IPS-15b (cell line): Measurements from ENCODE around the gene LHPP.

Experiments
- H3K27me3 ChIP-seq: one replicate; pipeline ENCODE4 v1.6.1; 2013; ENCODE audit warnings: low read length; ENCODE audit not compliant: control insufficient read depth, insufficient read depth
- H3K36me3 ChIP-seq: one replicate; pipeline ENCODE4 v1.6.1; 2013; ENCODE audit warnings: low read length; ENCODE audit not compliant: control insufficient read depth, insufficient read depth
- H3K4me1 ChIP-seq: one replicate; pipeline ENCODE4 v1.6.1; 2013; ENCODE audit warnings: mild to moderate bottlenecking, low read length; ENCODE audit not compliant: control insufficient read depth, insufficient read depth
- H3K4me3 ChIP-seq: one replicate; pipeline ENCODE4 v1.5.1; 2013; ENCODE audit warnings: low read depth, low read length
- H3K9ac ChIP-seq: one replicate; pipeline ENCODE4 v1.6.1; 2013; ENCODE audit warnings: low read depth, mild to moderate bottlenecking, low read length
- H3K9me3 ChIP-seq: one replicate; pipeline ENCODE4 v1.6.1; 2013; ENCODE audit warnings: mild to moderate bottlenecking, low read length; ENCODE audit not compliant: control insufficient read depth, insufficient read depth

Gene LHPP

GRCh38 chr10:124654686-124655085 is 193.1 kb downstream of the LHPP start:
- no peak overlapping the region for H3K9ac ChIP-seq

DNA sequence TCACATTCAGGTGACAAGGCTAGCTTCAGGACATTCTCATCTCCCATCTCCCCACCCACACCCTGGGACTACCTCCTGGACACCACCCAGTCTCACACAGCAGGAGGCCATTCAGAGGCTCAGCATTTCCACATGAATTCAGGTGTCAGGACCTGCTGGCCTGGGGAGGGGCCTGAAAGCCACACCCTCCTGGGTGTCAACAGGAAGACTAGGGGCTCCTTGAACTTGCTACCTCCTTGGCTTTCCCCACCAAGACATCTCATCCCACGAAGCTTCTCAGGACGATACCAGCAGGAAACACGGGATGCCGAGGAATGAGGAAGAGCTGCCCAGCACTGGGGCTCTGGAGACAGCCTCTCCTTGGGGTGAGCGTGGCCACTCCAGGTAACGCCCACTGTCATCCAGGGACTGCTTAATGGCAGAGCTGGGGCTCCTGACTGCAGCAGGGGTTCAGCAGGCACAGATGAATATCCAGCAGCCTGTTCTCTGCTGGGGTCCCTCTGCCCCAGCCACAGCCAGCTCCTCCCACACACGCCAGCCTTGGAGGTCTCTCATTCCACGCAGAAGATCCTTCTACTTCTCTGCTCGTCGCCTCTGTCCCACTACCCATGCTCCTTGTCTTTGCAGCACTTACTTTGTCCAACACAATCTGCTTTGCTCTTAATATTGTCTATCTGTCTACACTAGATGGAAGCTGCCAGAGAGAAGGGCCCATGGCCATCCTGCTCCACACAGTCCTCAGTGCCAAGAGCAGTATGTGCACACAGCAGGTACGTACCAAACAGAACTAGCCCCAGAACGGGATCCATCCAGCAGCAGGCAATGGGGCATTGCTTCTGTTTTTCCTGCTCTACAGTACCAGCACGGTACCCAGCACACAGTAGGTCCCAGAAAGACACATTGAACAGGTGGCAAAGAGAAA is 193.8 kb downstream of the LHPP start:
- H3K27me3 ChIP-seq: no peaks in the 10 kb centered on the region
- no peaks in the 10 kb centered on the region for H3K9me3 ChIP-seq
- no peak overlapping the region for H3K4me3 ChIP-seq
- no peak overlapping the region for H3K9ac ChIP-seq
- no peaks in the 10 kb centered on the region for H3K36me3 ChIP-seq
- H3K4me1 ChIP-seq: peaks cover 10% of the 10 kb centered on the region

More at GRCh38 chr10:124654686-124655085, 193.1 kb downstream of the LHPP start:
- no peaks in the 10 kb centered on the region for H3K27me3 ChIP-seq
- no peak overlapping the region for H3K4me3 ChIP-seq
- no peaks in the 10 kb centered on the region for H3K36me3 ChIP-seq
- H3K9me3 ChIP-seq: no peaks in the 10 kb centered on the region
- peaks cover 10% of the 10 kb centered on the region for H3K4me1 ChIP-seq

DNA sequence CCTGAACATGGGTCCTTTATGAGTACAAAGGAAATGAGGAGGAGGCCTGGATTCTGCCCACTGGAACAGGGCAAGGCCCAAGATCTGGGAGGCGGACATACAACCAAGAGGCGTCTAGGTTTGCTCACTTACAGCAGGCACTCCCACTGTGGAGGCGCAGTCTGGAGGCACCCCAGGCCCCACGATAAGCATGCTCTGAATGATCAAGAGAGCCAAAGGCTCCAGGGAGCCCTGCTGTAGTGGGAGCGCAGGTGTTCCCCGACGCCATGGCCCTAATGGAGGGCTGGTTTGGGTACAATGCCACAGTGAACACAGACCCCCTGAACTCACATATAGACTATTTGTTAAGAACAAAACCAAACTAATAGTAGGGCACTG is 194.5 kb downstream of the LHPP start:
- no peaks in the 10 kb centered on the region for H3K36me3 ChIP-seq
- H3K4me1 ChIP-seq: peaks cover 6% of the 10 kb centered on the region
- H3K4me3 ChIP-seq: no peak overlapping the region
- H3K9ac ChIP-seq: no peak overlapping the region
- no peaks in the 10 kb centered on the region for H3K27me3 ChIP-seq
- H3K9me3 ChIP-seq: no peaks in the 10 kb centered on the region

DNA sequence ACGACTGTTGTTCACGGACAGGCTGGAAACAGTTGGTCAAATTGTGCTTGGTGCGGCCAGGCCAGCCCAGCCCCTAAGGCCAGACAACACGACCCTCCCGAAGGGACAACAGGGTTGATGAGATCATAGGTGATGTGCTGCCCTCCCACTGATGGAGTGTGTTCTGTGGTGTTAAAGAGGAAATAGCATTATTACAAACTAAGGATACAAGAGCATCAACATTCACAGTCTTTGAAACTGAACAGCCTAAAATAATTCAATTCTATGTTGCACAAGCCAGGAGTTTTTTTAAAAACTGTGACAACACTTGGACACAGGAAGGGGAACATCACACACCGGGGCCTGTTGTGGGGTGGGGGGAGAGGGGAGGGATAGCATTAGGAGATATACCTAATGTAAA is 194.9 kb downstream of the LHPP start:
- H3K36me3 ChIP-seq: no peaks in the 10 kb centered on the region
- H3K9ac ChIP-seq: no peak overlapping the region
- no peaks in the 10 kb centered on the region for H3K9me3 ChIP-seq
- H3K27me3 ChIP-seq: no peaks in the 10 kb centered on the region
- H3K4me3 ChIP-seq: no peak overlapping the region
- peaks cover 6% of the 10 kb centered on the region for H3K4me1 ChIP-seq

DNA sequence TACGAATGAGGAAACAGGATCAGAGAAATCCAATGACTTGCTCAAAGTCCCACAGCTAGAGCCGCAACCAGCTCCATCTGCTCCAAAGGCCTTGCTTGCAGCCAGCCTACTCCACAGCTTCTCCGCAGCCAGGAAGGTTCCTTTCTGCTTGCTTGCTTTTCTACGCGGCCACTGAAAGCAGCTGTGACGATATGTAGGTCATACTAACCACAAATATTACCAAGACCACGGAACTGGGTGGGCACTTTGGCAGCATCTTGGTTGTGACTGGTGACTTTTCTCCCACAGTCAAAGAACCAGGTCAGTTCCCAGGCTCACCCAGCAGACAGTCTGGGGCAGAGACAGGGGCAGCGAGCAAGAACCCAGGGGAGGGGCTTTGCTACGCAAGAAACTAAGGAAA is 196.2 kb downstream of the LHPP start:
- Histone ChIP-seq H3K4me3 (no peak overlapping the region), H3K36me3 (no peaks in the 10 kb centered on the region), H3K27me3 (no peaks in the 10 kb centered on the region), H3K4me1 (peaks cover 6% of the 10 kb centered on the region), H3K9me3 (no peaks in the 10 kb centered on the region), H3K9ac (no peak overlapping the region)

DNA sequence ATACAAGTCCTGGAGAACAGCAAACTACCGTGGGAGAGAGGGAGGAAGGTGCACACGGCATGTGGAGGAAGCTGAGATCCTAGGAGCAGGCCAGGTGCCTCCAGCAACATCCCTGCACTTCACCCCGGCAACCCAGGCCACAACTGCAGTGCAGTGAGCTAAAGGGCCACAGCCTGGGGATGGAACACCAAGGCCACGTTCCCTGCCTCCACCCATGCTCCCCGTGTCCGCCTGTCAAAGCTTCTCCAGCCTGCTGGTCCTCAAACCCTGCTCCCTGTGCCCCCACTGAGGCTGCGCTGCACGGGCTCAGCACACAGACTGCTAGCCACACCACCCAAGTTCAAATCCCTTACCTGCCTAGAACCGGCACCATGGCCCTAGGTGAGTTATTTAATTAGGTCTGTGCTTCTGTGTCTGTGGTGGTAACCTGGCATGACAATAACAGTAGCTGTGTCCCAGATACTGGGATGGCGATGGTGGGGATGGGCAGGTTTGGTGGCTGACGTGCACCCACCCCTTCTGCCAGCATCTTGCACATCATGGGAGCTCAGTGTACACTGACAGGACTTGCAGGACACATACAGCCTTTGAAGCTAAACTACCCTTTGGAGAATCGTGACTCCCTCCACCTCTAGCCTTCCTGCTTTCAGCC is 197.1 kb downstream of the LHPP start:
- Histone ChIP-seq H3K4me1 (peaks cover 6% of the 10 kb centered on the region), H3K9ac (no peak overlapping the region), H3K27me3 (no peaks in the 10 kb centered on the region)

DNA sequence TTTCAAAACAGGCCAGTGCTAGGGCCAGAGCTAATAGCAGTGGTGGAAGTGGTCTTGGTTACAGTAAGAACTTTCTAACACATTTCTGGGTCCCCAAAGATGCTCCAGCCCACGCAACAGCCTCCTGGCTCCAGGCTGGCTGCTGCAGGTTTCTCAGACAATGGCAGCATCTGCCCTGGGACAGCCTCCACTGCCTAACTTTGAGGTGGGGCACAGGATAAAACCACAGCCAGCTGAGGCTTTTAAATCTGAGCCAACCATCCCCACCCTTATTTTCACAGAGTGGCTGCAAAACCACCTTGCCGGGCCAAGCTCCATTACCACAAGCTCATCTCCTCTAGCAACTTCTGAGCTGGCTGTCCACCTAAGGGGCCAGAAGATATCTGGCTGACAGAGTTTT is 197.8 kb downstream of the LHPP start:
- Histone ChIP-seq H3K36me3 (no peaks in the 10 kb centered on the region), H3K9ac (no peak overlapping the region), H3K27me3 (no peaks in the 10 kb centered on the region)

More for the DNA sequence above, 197.1 kb downstream of the LHPP start:
- Histone ChIP-seq H3K9me3 (no peaks in the 10 kb centered on the region), H3K4me3 (no peak overlapping the region), H3K36me3 (no peaks in the 10 kb centered on the region)

GRCh38 chr10:124660404-124661125 is 198.9 kb downstream of the LHPP start:
- Histone ChIP-seq H3K9me3 (no peaks in the 10 kb centered on the region), H3K9ac (no peak overlapping the region), H3K36me3 (peaks cover 5% of the 10 kb centered on the region), H3K27me3 (no peaks in the 10 kb centered on the region), H3K4me1 (peaks cover under 1% of the 10 kb centered on the region), H3K4me3 (no peak overlapping the region)

More for the DNA sequence above, 197.8 kb downstream of the LHPP start:
- H3K9me3 ChIP-seq: no peaks in the 10 kb centered on the region
- H3K4me3 ChIP-seq: no peak overlapping the region
- H3K4me1 ChIP-seq: peaks cover 6% of the 10 kb centered on the region

GRCh38 chr10:124661660-124662180 is 200.1 kb downstream of the LHPP start:
- no peaks in the 10 kb centered on the region for H3K27me3 ChIP-seq
- H3K9me3 ChIP-seq: no peaks in the 10 kb centered on the region
- no peak overlapping the region for H3K4me3 ChIP-seq
- peaks cover 5% of the 10 kb centered on the region for H3K36me3 ChIP-seq
- no peak overlapping the region for H3K9ac ChIP-seq
- no peaks in the 10 kb centered on the region for H3K4me1 ChIP-seq

DNA sequence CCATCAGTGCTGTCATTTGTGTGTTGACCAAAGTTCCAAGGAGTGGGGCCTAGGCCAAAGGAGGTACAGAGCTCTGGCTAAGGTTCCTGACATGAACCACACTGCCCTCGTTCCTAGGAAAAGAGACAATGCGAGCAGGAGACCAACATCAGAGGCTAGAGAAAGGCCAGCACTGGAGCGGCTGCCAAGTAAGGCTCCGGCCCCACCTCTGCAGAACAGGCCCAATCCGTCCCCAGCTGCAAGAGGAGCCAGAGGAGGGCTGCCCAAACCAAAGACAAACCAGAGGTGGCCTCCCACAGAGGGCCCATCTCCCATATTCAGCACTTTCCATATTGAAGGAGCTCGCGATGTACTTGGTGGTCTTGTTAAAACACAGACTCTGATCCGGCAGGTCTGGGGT is 201.6 kb downstream of the LHPP start:
- Histone ChIP-seq H3K4me1 (no peaks in the 10 kb centered on the region), H3K4me3 (no peak overlapping the region), H3K9me3 (no peaks in the 10 kb centered on the region), H3K36me3 (peaks cover 5% of the 10 kb centered on the region), H3K27me3 (no peaks in the 10 kb centered on the region), H3K9ac (no peak overlapping the region)
